ENCODE data around the gene RBM28.
A peak's percentile ranks its signal among the peaks of the same experiment; 100 is the strongest.

RBM28 gene

GRCh38 chr7:128373606-128374005, 29.9 kb upstream of the RBM28 start:
- no peak for DNase-seq

- DNase-seq = no peak
Measured at GRCh38 chr7:128370491-128370890, 26.8 kb upstream of the RBM28 start.

GRCh38 chr7:128366986-128367385, 23.3 kb upstream of the RBM28 start:
- no peak for DNase-seq

GRCh38 chr7:128366300-128366699, 22.6 kb upstream of the RBM28 start:
- no peak for DNase-seq

GRCh38 chr7:128365432-128365831, 21.7 kb upstream of the RBM28 start:
- DNase-seq = no peak

- DNase-seq = no peak
Measured at GRCh38 chr7:128364166-128364870, 20.6 kb upstream of the RBM28 start.

- DNase-seq = no peak
Measured at GRCh38 chr7:128363261-128363721, 19.6 kb upstream of the RBM28 start.

- peak; percentile 38 for DNase-seq
Measured at GRCh38 chr7:128362670-128363069, 19.0 kb upstream of the RBM28 start.

GRCh38 chr7:128361411-128362379, 18.0 kb upstream of the RBM28 start, which contains the start of gene PRRT4:
Gene PRRT4 (minus strand): TSS chr7:128361690.
- peak; percentile 31 for DNase-seq

- DNase-seq = no peak
Measured at GRCh38 chr7:128360359-128360678, 16.6 kb upstream of the RBM28 start.

- DNase-seq = no peak
Measured at GRCh38 chr7:128359939-128360338, 16.2 kb upstream of the RBM28 start.

- DNase-seq = no peak
Measured at GRCh38 chr7:128359336-128359735, 15.6 kb upstream of the RBM28 start.

GRCh38 chr7:128358233-128358632, 14.5 kb upstream of the RBM28 start:
- no peak for DNase-seq

GRCh38 chr7:128357217-128357613, 13.5 kb upstream of the RBM28 start:
- no peak for DNase-seq

- DNase-seq = no peak
Measured at GRCh38 chr7:128356546-128357216, 13.0 kb upstream of the RBM28 start.

- DNase-seq = no peak
Measured at GRCh38 chr7:128353610-128354009, 9.9 kb upstream of the RBM28 start.

GRCh38 chr7:128353189-128353588, 9.5 kb upstream of the RBM28 start:
- no peak for DNase-seq

GRCh38 chr7:128352636-128353035, 8.9 kb upstream of the RBM28 start:
- no peak for DNase-seq

GRCh38 chr7:128352153-128352537, 8.4 kb upstream of the RBM28 start:
- peak; percentile 32 for DNase-seq

- DNase-seq = no peak
Measured at GRCh38 chr7:128351296-128352152, 7.8 kb upstream of the RBM28 start.

- no peak for DNase-seq
Measured at GRCh38 chr7:128350708-128351295, 7.1 kb upstream of the RBM28 start.

GRCh38 chr7:128349466-128349825, 5.7 kb upstream of the RBM28 start:
- DNase-seq = no peak

Data from activated CD4-positive, alpha-beta T cell treated with anti-CD3 and anti-CD28 coated beads, Interleukin-2, Interleukin-6, amounts not matched to agents 100 ng/mL and 50 ng/mL, durations not matched to agents 16 hours and 8 hours (primary cell).